GM13976 (cell line): ENCODE data around the gene CIITA.

Source experiments
- DNase-seq: peaks from one replicate; pipeline ENCODE4 v3.0.0; 2012; ENCODE audit warnings: low spot score
- CTCF ChIP-seq: IDR thresholded peaks from 2 replicates; pipeline ENCODE4 v1.5.1; 2012; ENCODE audit warnings: borderline replicate concordance, mild to moderate bottlenecking; ENCODE audit not compliant: insufficient read depth; ENCODE audit errors: extremely low read depth, missing control alignments, control extremely low read depth
- in situ Hi-C: fragments of 300-500 bp; cut with MboI; formaldehyde crosslinking; loops from one replicate; pipeline ENCODE4 v1.12.0; 2022; ENCODE audit warnings: low sequenced_read_pairs, mixed read lengths, inconsistent platforms; ENCODE audit not compliant: unreplicated experiment

Gene CIITA

GRCh38 chr16:10902999-10903398, 26.0 kb downstream of the CIITA start:
- no peak for TF ChIP-seq CTCF
- in situ Hi-C loops = no loop called here
- no peak for DNase-seq

GRCh38 chr16:10906482-10906881, 29.5 kb downstream of the CIITA start:
- no peak for TF ChIP-seq CTCF
- in situ Hi-C loops = no loop called here
- no peak for DNase-seq

- no peak for DNase-seq
- TF ChIP-seq CTCF = no peak
- in situ Hi-C loops = no loop called here
These were observed 30.1 kb downstream of the CIITA start for GRCh38 chr16:10906914-10907756.

GRCh38 chr16:10907757-10908045, 30.7 kb downstream of the CIITA start:
- DNase-seq = no peak
- in situ Hi-C loops = no loop called here
- no peak for TF ChIP-seq CTCF

- no peak for TF ChIP-seq CTCF
- no peak for DNase-seq
- in situ Hi-C loops = loop anchor here (10.0 kb wide), 1 partner anchor 396 kb away; no protein-coding TSS in a partner anchor
These were observed 34.3 kb downstream of the CIITA start for GRCh38 chr16:10911267-10911666.

- in situ Hi-C loops = loop anchor here (10.0 kb wide), 1 partner anchor 402 kb away; no protein-coding TSS in a partner anchor
- no peak for TF ChIP-seq CTCF
- no peak for DNase-seq
These were observed 39.5 kb downstream of the CIITA start for GRCh38 chr16:10916534-10916933.
